ENCODE data around the gene KIF1A.
"Not testable (repeated sequence)": the region's sequence is repeated elsewhere in the genome, so short reads cannot be mapped to it uniquely, and the experiment has no call there.

The KIF1A gene

DNA sequence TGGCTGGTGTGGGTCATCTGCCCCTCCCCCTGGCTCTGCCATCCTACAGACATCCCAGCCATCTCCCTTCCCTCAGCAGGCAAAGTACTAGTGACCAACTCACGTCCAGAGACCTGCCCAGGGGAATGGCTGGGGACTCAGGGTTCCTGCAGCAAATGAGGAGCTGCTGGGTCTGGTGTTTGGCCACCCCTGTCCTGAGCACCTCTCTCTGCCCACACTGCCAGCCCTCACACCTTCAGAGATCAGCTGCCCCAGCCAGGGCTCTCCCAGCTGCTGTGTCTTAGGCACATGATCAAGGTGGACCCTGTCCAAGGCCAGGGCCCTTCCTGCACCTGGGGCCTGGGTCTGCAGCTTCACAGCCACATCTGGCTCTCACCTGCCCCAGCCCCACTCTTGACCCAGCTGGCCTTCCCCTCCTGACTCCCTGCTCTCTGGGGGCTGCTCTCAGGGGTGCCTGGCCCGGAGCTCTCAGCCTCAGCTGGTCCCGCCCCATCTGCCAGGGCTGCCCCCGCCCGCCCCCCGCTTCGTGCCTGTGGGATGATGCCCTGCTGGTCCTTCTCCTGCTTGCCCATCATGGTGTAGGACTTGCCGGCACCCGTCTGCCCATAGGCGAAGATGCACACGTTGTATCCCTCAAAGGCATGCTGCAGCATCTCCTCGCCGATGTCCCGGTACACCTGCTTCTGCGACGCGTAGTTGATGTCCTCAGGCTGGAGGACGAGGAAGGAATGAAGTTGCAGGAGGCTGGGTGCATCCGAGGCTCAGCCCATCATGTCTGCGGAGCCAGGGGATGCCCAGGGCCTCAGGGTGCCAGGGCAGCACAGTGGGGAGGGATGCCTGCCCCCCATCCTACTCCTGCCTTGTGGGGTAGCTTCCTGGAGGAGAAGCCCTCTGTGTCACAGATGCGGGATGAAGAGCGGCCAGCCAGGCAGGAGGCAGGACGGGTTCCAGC lies 32.2 kb downstream of the KIF1A start:
- no peak for DNase-seq (ENCODE audit: low read depth)

DNA sequence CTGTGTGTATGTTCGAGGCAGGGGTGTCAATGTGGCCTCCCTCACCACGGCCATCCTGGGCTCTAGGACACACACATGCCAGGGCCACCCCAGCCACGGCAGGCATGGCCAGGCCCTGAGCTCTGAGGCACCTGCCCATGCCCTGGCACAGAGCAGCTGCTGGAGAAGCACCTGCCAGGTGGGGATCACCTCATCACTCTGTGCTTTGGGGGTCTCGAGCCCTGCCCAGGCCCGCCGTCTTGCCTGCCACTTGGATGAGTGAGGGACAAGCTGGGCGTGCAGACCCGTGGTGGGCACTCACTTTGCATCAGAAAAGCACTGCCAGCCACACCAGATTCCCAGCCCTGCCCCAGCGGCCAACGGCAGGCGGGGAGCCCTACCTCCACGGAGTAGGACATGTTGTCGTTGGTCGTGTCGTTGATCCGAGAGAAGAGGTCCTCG lies 33.1 kb downstream of the KIF1A start:
- DNase-seq (ENCODE audit: low read depth), result no peak

DNA sequence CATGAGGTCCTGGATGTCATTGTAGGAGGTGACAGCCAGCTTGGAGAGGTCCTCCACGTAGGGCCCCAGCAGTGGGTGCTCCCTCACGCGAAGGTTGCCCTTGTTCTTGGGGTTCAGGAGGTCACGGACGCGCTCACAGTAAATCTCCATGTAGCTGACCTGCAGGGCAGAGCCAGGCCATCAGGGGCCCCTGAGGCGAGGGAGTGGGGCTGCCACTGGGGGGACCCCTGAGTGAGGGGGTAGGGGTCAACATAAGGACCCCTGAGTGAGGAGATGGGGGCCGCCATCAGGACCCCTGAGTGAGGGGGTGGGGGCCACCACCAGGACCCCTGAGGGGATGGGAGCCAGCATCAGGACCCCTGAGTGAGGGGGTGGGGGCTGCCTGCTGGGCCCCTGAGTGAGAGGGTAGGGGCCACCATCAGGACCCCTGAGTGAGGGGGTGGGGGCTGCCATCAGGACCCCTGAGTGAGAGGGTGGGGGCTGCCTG lies 33.6 kb downstream of the KIF1A start:
- DNase-seq (ENCODE audit: low read depth), result no peak

DNA sequence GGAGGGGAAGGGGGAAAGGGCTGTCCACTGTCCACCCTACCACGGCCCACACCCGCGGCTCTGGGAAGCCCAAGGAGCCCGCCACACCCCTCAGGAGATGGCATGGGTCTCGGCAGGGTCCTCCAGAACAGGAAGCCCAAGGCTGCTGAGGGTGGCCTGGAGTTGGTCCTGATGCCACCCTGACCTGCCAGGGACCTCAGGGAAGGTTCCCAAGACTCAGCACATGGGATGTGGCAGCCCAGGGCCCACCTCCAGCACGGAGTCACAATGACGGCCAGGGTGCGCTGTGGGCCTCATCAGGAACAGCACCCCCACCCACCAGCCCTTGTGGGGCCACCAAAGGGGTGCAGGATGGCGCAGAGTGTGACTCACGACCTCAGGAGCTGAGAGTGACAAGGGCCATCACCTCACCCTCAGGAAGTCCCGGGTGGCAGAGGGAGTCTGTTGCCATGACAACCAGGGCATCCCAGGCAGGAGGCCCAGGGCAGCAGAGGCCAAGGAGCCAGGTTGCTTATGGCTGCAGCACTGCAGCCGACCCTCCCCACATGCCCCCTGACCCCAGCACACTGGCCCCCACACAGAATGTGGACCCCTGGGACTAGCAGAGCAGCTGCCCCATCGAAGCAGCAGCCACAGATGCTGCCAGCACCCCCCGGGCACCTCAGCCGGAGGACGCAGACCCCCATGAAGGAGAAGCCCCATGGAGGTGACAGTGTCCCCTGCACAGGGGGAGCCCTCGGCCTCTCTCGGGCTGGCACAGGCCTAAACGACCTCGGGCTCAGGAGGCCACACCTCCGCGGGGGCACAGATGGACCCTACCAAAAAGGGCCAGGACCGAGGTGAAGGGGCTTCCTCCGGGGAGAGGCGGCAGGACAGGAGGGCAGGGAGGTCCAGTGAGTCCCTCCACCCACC lies 34.3 kb downstream of the KIF1A start:
- no peak for DNase-seq (ENCODE audit: low read depth)

DNA sequence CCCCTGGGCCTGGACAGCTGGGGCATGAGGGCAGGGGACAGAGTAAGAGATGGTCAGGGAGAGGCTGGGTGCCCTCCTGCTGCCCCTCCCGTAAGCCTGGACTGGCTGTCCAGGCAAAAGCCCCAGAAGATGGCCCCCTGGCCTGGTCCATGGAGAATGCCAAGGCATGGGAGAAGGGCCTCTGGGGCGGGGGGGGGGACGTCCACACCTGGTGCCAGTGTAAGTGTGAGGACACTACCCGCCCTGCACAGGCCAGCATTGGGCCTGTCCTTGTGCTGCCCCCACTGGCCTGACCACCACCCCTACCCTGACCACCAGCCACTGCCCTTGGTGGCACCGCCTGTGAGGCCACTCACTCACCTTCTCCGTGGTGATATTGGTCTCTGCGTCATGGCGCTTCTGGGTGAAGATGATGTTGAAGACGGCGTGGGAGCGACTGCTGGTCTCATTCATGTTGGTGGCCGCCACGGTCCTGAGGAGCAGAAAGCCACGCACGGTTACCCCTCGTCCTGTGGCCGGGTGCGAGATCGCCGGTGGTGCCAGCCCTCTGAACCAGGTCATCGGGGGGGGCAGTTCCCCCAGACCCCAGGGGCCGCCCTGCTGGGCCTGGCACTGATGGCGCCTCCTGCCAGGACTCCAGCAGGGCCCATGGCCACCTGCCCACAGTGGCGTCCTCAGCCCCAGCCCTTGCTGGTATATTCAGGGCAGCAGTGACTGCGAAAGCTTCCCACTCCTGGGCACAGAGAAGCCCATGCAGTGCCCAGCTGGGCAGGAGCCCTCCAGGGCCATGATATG lies 35.2 kb downstream of the KIF1A start:
- no peak for DNase-seq (ENCODE audit: low read depth)

DNA sequence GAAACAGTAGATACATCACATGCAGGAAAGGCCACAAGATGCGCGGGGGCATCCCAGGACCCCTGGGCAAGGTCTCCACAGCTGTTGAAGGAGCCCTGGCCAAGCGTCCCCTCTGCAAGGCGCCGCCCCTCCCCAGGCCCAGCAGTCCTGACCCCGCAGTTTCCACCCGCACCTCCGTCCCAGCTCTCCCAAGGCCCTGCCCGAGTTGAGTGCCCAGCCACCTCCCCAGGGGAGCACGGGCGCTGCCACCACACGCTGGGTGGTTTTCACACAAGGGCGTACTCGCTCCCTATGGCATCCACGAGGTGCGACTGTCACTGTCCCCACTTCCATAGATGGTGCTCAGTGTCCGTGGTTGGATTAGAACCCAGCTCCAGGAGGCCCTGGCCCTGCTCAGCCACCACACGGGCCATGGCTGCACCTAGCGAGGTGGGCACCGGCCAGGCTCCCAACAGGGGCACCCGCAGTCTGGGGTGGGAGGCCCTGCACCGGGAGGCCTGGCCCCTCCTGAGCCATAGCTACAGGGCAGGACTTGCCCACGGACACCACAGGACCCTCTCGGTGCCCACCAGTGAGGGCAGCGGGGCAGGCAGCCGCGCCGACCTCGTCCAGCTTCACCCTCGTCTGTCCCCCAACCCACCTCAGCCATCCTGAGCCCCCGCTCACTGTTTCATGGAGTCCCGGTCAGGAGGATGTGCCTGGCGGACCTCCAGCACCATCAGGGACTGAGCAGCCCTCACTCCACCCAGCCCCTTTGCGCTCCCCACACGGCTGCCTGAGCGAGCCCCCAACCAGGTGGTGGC lies 36.0 kb downstream of the KIF1A start:
- no peak for DNase-seq (ENCODE audit: low read depth)

DNA sequence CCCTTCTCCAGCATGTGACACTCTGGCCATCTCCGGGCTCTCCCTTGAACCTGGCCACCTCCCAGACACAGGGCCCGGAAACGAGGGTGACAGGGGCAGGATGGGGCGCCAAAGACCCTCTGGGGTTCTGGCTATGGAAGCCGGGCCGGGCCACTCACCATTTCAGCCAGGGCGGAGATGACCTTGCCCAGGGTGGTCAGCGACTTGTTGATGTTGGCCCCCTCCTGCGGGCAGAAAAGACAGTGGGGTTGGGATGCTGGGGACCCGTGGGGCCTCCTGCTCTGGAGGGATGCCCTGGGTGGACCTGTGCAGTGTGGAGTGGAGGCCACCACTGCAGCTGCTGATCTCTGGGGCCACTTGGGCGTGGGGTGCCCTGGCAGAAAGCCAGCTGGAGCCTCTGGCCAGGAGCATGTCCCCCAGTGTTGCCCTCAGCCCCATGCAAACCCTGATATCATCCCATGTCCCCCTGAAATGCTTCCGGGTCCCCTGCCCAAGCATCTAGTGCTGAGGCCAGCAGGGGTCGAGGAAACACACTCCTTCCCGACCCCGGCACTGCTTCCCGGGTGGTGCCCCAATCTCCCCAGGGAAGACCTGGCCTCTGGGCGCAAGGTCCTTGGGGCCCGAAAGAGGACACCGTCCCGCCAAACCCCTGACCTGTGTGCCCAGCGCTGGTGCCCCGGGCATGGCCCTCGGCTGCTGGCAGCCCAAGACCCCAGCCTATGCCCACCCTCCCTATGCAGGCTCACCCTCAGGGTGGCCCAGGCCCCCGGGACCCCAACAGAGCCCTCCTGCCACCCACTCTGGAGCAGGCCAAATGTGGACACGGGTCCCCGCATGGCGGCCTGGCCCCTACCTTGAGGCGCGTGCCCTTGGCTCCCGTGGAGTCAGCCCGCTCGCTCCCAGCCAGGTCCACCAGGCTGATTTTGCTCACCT lies 36.9 kb downstream of the KIF1A start:
- no peak for DNase-seq (ENCODE audit: low read depth)

DNA sequence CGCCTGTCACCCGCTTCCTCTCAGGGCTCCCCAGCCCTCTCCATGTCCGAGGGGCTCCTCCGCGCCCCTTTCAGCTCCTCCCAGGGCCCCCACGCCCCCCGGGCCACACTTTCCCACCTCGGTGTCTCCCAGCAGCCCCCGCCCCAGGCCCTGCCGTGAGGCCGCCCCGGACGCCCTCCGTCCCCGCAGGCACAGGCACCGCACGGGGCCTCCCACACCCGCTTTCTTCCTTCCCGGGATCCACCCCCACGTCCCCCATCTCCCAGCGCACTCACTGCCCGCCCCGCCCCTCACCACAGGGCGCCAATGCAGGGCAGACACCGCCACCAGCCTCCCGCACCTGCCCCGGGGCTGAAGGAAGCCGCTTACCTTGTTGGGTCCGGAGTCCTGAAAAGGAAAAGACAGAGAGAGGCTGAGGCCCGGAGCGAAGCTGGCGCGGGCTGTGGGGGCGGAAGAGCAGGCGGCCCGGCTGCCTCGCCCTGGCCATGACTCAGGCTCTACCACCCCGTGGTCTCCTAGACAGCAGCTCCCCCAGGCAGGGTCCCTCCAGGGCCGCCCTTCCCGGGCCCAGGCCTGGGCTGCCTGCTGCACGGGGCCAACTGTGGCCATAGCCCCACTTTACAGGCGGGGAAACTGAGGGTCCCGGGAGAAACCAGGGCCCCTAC lies 37.7 kb downstream of the KIF1A start:
- DNase-seq (ENCODE audit: low read depth), result no peak

DNA sequence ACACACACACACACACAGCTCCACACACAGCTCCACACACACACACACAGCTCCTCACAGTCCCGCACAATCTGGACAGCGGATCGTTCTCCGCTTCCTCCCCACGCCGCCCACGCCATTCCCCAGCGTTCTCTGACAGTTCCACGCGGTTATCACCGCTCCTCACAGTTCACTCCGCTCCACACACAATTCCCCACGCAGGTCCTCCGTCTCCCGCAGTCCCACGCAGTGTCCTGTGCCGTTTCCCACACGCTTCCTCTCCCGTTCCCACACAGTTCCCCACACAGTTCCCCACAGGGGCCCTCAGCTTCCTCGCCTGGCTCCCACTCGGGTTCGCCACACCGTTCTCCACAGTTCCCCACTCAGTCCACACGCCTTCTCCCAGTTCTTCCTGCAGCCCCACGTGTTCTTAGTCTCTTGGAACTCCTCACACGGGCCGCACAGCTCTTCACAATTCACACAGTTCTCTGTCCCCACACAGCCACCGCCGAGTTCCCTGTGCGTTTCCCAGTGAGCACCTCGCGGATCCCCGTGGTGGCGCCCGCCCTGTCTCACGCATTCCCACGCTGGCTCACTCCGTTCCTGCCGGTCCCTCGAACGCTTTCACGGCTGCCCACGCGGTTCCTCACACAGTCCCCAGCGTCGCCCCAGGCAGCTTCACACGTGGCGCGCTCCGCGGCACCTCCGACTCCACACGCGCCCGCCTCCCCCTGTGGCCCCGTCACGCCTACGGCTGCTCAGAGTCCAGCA lies 38.4 kb downstream of the KIF1A start:
- DNase-seq (ENCODE audit: low read depth), result no peak

DNA sequence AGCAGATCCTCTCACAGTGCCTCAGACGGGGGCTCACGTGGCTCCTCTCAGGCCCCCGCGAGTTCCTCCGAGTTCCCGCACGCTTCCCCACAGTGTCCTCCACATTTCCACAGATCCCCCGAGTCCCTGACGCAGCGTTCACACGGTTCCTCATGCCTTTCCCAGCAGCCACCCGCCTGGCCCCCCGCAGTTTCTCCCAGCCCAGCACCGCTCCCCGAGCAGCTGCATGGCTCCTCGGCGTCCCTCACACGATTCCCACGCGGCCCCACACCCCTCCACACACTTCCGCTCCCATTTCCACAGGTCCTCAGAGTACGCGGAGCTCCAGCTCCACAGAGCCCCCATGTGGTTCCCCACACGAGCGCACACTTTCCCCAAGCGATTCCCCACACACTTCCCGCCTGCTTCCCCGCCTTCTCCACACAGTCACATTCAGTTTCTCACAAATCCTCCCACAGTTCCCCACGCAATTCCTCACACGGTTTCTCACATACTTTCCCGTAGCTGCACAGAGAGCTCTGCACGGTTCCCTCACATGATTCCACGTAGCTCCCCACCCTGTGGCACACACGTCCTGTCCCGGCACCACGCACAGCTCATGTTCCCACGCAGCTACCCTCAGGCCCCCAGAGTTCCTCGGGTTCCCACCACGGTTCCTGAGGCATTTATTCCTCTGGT lies 39.9 kb downstream of the KIF1A start:
- no peak for DNase-seq (ENCODE audit: low read depth)

DNA sequence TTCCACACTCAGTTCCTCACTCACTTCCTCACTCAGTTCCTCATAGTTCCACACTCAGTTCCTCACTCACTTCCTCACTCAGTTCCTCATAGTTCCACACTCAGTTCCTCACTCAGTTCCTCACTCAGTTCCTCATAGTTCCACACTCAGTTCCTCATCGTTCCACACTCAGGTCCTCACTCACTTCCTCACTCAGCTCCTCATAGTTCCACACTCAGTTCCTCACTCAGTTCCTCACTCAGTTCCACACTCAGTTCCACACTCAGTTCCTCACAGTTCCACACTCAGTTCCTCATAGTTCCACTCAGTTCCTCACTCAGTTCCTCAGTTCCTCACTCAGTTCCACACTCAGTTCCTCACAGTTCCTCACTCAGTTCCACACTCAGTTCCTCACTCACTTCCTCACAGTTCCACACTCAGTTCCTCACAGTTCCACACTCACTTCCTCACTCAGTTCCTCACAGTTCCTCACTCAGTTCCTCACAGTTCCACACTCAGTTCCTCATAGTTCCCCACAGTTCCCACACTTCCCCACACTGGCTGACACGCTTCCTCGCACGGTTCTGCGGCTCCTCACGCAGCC lies 40.7 kb downstream of the KIF1A start:
- DNase-seq (ENCODE audit: low read depth), result not testable (repeated sequence)

DNA sequence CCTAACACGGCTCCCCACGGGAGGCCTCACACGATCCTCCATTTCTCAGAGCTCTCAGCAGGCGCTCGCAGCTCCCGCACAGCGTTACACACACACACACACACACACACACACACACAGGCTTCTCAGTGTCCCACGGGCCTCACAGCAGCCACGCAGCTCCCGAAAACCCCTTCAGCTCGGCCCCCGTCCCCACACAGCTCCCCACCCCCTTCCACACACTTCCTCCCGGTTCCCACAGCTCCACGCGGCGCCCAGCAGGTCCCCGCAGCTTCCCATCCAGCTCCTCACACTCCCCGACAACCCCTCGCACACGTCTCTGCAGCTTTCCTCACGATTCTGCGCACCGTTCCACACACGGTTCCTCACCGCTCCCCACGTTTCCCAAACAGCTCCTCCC lies 41.6 kb downstream of the KIF1A start:
- no peak for DNase-seq (ENCODE audit: low read depth)

DNA sequence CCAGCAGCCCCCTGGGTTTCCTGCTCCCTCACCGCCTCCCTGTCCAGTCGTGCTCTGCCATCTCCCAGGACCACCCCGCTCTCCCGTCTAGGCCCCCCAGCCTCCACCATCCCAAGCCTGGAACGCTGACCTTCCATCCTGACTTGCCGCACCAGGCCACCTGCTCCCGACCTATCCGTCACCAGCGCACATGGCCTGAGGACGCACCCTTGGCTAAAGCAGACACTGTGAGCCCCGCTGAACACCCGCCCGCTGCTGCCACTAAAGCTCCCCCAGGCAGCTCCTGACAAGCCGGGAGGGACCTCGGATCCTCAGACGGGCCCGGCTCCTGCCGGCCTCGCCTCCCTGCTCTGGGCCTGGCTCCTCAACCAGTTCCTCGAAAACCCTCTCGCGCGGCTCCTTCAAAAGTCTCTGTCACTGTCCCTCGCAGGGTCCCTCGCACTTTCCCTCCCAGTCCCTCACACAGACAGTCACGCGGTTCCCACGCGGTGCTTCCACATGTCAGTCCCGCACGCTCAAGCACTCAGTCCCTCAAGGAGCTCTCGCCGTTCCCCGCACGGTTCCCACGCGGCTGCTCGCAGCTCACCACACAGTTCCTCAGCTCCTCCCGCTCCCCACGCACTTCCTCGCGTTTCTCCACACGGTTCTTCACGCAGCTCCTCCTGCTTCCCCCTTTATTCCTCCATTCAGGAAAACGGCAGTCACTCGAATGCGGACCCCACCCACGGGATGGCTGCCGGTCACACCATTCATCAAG lies 42.4 kb downstream of the KIF1A start:
- no peak for DNase-seq (ENCODE audit: low read depth)

DNA sequence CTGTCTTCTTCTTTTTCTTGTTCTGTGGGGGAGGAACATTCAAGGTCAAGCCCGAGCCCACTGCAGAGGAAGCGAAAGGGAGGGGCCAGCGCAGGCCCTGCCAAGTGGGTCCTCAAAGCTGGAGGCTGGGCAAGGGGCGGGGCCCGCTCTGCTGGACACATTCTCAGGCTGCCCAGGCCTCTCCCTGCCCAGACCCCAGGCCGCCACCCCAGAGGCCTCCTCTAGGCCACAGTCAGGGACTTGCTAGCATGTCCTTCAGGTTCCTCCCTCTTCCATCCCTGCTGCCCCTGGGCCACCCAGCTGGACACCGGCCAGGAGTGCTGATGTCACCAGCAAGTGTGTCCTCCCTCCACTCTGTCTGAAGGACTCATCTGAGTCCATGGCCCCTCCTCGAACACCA lies 44.1 kb downstream of the KIF1A start:
- DNase-seq (ENCODE audit: low read depth), result no peak

DNA sequence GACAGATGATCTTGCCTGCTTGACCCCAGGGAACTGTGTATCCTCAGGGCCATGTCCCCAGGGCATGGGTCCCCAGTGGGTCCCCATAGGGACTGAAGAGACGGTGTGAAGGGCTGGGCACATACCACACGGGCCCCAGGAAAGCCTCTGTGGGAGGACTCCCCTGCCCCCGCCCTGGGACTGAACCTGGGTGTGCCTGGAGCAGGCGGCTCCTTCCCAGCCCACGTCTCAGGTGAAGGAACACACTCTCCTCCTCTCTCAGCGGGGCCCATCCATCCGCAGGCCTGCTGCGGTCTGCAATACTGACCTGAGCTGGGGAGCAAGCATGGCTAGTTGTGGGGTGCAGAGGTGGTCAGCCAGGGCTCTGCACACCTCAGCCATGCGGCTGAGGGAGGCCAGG lies 45.2 kb downstream of the KIF1A start:
- DNase-seq (ENCODE audit: low read depth), result no peak

DNA sequence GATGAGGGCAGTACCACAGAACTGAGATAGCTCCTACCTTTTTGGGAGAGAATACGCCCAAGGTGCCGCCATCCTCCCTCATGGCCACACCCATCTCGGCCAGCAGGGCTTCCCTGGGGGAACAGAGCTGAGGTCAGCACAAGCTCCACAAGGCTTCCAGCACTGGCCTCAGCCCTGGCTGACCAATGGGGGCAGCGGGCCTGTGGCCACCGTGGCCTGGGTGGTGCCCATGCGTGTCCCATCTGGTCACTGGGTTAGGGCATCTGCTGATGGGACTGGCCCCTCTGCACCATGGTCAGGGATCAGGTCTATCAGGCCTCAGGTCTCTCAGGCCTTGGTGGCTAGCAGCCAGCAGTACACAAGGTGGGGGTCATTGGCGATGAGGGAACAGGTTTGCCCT lies 50.9 kb downstream of the KIF1A start:
- no peak for DNase-seq (ENCODE audit: low read depth)

DNA sequence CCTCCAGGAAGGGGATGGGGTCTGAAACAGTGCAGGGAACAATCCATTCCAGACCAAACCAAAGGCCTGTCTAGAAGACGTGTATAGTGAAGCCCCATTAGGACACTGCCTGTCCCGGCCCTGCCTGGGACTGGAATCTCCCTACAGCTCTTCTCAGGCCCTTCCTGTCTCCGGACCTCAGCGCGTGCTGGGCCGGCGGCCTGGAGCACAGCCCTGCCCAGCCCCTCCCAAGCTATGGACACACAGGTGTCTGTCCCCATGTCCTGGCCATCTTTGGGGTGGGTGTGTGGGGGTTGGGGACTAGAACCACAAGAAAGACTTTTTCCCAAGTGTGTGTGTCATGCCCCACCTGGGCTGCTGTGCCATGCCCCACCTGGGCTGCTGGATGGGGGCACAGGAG lies 51.8 kb downstream of the KIF1A start:
- no peak for DNase-seq (ENCODE audit: low read depth)

All from ELR (cell line).